ENCODE measurements around the gene ZCCHC17. TPM values are rescaled to one million over a fixed set of nuclear protein-coding genes. Genes with fewer than 3 reads are reported as not detected.

ZCCHC17 gene
- total RNA-seq, 1 donor from 2014 or later: 51.3 TPM

GRCh38 chr1:31310198-31310597, 13.4 kb downstream of the ZCCHC17 start:
- no peak for TF ChIP-seq EZH2 (IDR thresholded peaks at IDR 0.05; ENCODE audit: insufficient read depth, low read length)
- TF ChIP-seq CTCF (IDR thresholded peaks at IDR 0.05; ENCODE audit: insufficient read depth, low read depth, low read length): no peak
- Mint-ChIP-seq H3K9me3 (ENCODE audit: unreplicated experiment) (peaks cover 3% of the 10 kb centered on the region), H3K36me3 (ENCODE audit: low read depth, unreplicated experiment) (peaks cover 15% of the 10 kb centered on the region), H3K4me1 (ENCODE audit: low read depth, unreplicated experiment) (peaks cover 4% of the 10 kb centered on the region), H3K27me3 (ENCODE audit: low read depth, unreplicated experiment) (no peaks in the 10 kb centered on the region), H3K27ac (ENCODE audit: unreplicated experiment) (no peak overlapping the region), H3K4me3 (ENCODE audit: unreplicated experiment) (no peak overlapping the region)
- Histone ChIP-seq H2AFZ (ENCODE audit: low read depth, low read length) (no peak overlapping the region), H3K27ac (ENCODE audit: low read depth, low read length) (no peak overlapping the region), H3K4me2 (ENCODE audit: low read length) (no peak overlapping the region), H3K4me3 (ENCODE audit: insufficient read depth, low read depth, low read length) (no peak overlapping the region), H4K20me1 (ENCODE audit: insufficient read depth, low read length) (peaks cover 3% of the 10 kb centered on the region), H3K9ac (ENCODE audit: low read length) (no peak overlapping the region), H3K9me3 (ENCODE audit: insufficient read depth, low read depth, low read length) (no peaks in the 10 kb centered on the region), H3K27me3 (ENCODE audit: insufficient read depth, low read length) (no peaks in the 10 kb centered on the region), H3K79me2 (ENCODE audit: insufficient read depth, low read length) (peaks cover 20% of the 10 kb centered on the region), H3K36me3 (ENCODE audit: insufficient read depth, low read length) (peaks cover 16% of the 10 kb centered on the region), H3K4me1 (ENCODE audit: insufficient read depth, low read length) (peaks cover 4% of the 10 kb centered on the region)
- DNase-seq (ENCODE audit: low read depth): no peak
- FAIRE-seq: no peak

- no peak overlapping the region for H3K27ac Mint-ChIP-seq (ENCODE audit: unreplicated experiment)
- no peak for FAIRE-seq
- no peak overlapping the region for H3K4me3 Mint-ChIP-seq (ENCODE audit: unreplicated experiment)
- Histone ChIP-seq H3K9me3 (ENCODE audit: insufficient read depth, low read depth, low read length) (no peaks in the 10 kb centered on the region), H4K20me1 (ENCODE audit: insufficient read depth, low read length) (no peaks in the 10 kb centered on the region), H3K9ac (ENCODE audit: low read length) (no peak overlapping the region), H3K36me3 (ENCODE audit: insufficient read depth, low read length) (peaks cover 30% of the 10 kb centered on the region), H3K4me3 (ENCODE audit: insufficient read depth, low read depth, low read length) (no peak overlapping the region), H2AFZ (ENCODE audit: low read depth, low read length) (no peak overlapping the region), H3K4me2 (ENCODE audit: low read length) (no peak overlapping the region), H3K27ac (ENCODE audit: low read depth, low read length) (no peak overlapping the region), H3K4me1 (ENCODE audit: insufficient read depth, low read length) (no peaks in the 10 kb centered on the region), H3K27me3 (ENCODE audit: insufficient read depth, low read length) (no peaks in the 10 kb centered on the region), H3K79me2 (ENCODE audit: insufficient read depth, low read length) (no peaks in the 10 kb centered on the region)
- DNase-seq (ENCODE audit: low read depth): no peak
- no peaks in the 10 kb centered on the region for H3K27me3 Mint-ChIP-seq (ENCODE audit: low read depth, unreplicated experiment)
- no peak for TF ChIP-seq CTCF (IDR thresholded peaks at IDR 0.05; ENCODE audit: insufficient read depth, low read depth, low read length)
- TF ChIP-seq EZH2 (IDR thresholded peaks at IDR 0.05; ENCODE audit: insufficient read depth, low read length): no peak
- H3K36me3 Mint-ChIP-seq (ENCODE audit: low read depth, unreplicated experiment): peaks cover 6% of the 10 kb centered on the region
- H3K4me1 Mint-ChIP-seq (ENCODE audit: low read depth, unreplicated experiment): no peaks in the 10 kb centered on the region
- H3K9me3 Mint-ChIP-seq (ENCODE audit: unreplicated experiment): peaks cover under 1% of the 10 kb centered on the region
Observed at GRCh38 chr1:31315902-31316301, 19.1 kb downstream of the ZCCHC17 start.

- H3K9me3 ChIP-seq (ENCODE audit: insufficient read depth, low read depth, low read length): no peaks in the 10 kb centered on the region
- no peak overlapping the region for H3K4me2 ChIP-seq (ENCODE audit: low read length)
- H3K4me1 ChIP-seq (ENCODE audit: insufficient read depth, low read length): no peaks in the 10 kb centered on the region
- TF ChIP-seq CTCF (IDR thresholded peaks at IDR 0.05; ENCODE audit: insufficient read depth, low read depth, low read length): no peak
- no peak for TF ChIP-seq EZH2 (IDR thresholded peaks at IDR 0.05; ENCODE audit: insufficient read depth, low read length)
- FAIRE-seq (no peak), DNase-seq (ENCODE audit: low read depth) (no peak)
- no peak overlapping the region for H3K27ac ChIP-seq (ENCODE audit: low read depth, low read length)
- peaks cover 18% of the 10 kb centered on the region for H3K36me3 ChIP-seq (ENCODE audit: insufficient read depth, low read length)
- no peaks in the 10 kb centered on the region for H3K27me3 Mint-ChIP-seq (ENCODE audit: low read depth, unreplicated experiment)
- H3K36me3 Mint-ChIP-seq (ENCODE audit: low read depth, unreplicated experiment): peaks cover 7% of the 10 kb centered on the region
- no peaks in the 10 kb centered on the region for H3K9me3 Mint-ChIP-seq (ENCODE audit: unreplicated experiment)
- H4K20me1 ChIP-seq (ENCODE audit: insufficient read depth, low read length): no peaks in the 10 kb centered on the region
- H3K4me3 ChIP-seq (ENCODE audit: insufficient read depth, low read depth, low read length): no peak overlapping the region
- no peak overlapping the region for H2AFZ ChIP-seq (ENCODE audit: low read depth, low read length)
- no peaks in the 10 kb centered on the region for H3K4me1 Mint-ChIP-seq (ENCODE audit: low read depth, unreplicated experiment)
- H3K79me2 ChIP-seq (ENCODE audit: insufficient read depth, low read length): no peaks in the 10 kb centered on the region
- H3K27me3 ChIP-seq (ENCODE audit: insufficient read depth, low read length): no peaks in the 10 kb centered on the region
- no peak overlapping the region for H3K27ac Mint-ChIP-seq (ENCODE audit: unreplicated experiment)
- H3K4me3 Mint-ChIP-seq (ENCODE audit: unreplicated experiment): no peak overlapping the region
- no peak overlapping the region for H3K9ac ChIP-seq (ENCODE audit: low read length)
Observed at GRCh38 chr1:31318146-31318545, 21.3 kb downstream of the ZCCHC17 start.
